PFSK-1 (cell line): Measurements from ENCODE around the gene DCAF8L2.

Experiments used
- FOXP2 ChIP-seq: optimal IDR thresholded peaks from 2 replicates; pipeline ENCODE3; 2011; ENCODE audit warnings: borderline replicate concordance, control low read depth, inconsistent platforms; ENCODE audit not compliant: insufficient read depth; ENCODE audit errors: extremely low read length, extremely low read depth
- POLR2AphosphoS5 ChIP-seq: IDR thresholded peaks from 2 replicates; pipeline ENCODE4 v1.6.1; 2012; ENCODE audit warnings: low read depth, mild to moderate bottlenecking, control low read depth, low read length, moderate library complexity
- SIN3A ChIP-seq: IDR thresholded peaks from 2 replicates; pipeline ENCODE4 v1.6.1; 2012; ENCODE audit warnings: mild to moderate bottlenecking, low read length, moderate library complexity, borderline replicate concordance; ENCODE audit not compliant: insufficient read depth
- TAF1 ChIP-seq: IDR thresholded peaks from 2 replicates; pipeline ENCODE4 v1.6.1; 2012; ENCODE audit warnings: low read length, control low read depth, borderline replicate concordance; ENCODE audit not compliant: insufficient read depth
- TF ChIP-seq, protein P1 (sequence below), 2 experiments: IDR thresholded peaks; 2 replicates each; pipeline versions ENCODE4 v1.6.1 to v1.8.0; 2011 to 2012; ENCODE audit warnings: low read depth in 2 of 2, low read length in 2 of 2, control low read depth in 1 of 2, inconsistent platforms in 1 of 2, mild to moderate bottlenecking in 1 of 2, moderate library complexity in 1 of 2; ENCODE audit not compliant: insufficient read depth in 1 of 2

Gene DCAF8L2

DNA sequence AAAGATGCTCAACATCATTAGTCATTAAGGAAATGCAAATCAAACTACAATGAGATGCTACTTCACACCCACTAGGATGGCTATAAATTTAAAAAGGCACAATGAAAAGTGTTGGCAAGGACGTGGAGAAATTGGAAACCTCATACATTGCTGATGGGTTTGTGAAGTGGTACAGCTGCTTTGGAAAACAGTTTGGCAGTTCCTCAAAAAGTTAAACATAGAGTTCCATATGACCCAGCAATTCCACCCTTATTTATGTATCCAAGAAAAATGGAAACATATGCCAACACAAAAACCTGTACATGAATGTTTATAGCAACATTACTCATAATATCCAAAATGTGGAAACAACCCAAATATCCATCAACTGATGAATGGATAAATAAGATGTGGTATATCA lies 116.4 kb downstream of the DCAF8L2 start:
- TF ChIP-seq, protein P1, sequence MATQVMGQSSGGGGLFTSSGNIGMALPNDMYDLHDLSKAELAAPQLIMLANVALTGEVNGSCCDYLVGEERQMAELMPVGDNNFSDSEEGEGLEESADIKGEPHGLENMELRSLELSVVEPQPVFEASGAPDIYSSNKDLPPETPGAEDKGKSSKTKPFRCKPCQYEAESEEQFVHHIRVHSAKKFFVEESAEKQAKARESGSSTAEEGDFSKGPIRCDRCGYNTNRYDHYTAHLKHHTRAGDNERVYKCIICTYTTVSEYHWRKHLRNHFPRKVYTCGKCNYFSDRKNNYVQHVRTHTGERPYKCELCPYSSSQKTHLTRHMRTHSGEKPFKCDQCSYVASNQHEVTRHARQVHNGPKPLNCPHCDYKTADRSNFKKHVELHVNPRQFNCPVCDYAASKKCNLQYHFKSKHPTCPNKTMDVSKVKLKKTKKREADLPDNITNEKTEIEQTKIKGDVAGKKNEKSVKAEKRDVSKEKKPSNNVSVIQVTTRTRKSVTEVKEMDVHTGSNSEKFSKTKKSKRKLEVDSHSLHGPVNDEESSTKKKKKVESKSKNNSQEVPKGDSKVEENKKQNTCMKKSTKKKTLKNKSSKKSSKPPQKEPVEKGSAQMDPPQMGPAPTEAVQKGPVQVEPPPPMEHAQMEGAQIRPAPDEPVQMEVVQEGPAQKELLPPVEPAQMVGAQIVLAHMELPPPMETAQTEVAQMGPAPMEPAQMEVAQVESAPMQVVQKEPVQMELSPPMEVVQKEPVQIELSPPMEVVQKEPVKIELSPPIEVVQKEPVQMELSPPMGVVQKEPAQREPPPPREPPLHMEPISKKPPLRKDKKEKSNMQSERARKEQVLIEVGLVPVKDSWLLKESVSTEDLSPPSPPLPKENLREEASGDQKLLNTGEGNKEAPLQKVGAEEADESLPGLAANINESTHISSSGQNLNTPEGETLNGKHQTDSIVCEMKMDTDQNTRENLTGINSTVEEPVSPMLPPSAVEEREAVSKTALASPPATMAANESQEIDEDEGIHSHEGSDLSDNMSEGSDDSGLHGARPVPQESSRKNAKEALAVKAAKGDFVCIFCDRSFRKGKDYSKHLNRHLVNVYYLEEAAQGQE (IDR thresholded peaks at IDR 0.05; ENCODE audit: insufficient read depth in 1 of 2, low read depth in 2 of 2, low read length in 2 of 2): no peak
- TF ChIP-seq SIN3A: no peak
- no peak for TF ChIP-seq TAF1
- TF ChIP-seq POLR2AphosphoS5: no peak
- TF ChIP-seq FOXP2: no peak

DNA sequence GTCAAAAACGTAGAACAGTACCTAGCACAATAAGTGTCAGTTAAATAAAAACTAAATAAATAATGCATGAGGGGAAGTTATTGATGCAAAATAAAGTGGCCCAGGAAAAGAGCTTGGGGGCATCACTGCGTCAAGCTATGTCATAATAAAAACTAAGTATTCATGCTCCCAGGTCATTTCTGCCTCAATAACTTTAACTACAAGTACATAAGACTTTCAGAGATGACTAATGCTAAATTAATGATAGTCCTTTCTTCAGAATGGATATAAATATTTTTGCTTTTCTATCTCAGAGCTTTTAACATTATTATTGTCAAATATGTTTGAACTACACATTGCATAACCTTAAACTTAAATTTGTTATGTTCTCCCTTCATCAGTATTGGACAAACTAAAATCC lies 125.5 kb downstream of the DCAF8L2 start:
- no peak for TF ChIP-seq TAF1
- no peak for TF ChIP-seq SIN3A
- TF ChIP-seq, protein P1 (IDR thresholded peaks at IDR 0.05; ENCODE audit: insufficient read depth in 1 of 2, low read depth in 2 of 2, low read length in 2 of 2): no peak
- no peak for TF ChIP-seq FOXP2
- TF ChIP-seq POLR2AphosphoS5: no peak

DNA sequence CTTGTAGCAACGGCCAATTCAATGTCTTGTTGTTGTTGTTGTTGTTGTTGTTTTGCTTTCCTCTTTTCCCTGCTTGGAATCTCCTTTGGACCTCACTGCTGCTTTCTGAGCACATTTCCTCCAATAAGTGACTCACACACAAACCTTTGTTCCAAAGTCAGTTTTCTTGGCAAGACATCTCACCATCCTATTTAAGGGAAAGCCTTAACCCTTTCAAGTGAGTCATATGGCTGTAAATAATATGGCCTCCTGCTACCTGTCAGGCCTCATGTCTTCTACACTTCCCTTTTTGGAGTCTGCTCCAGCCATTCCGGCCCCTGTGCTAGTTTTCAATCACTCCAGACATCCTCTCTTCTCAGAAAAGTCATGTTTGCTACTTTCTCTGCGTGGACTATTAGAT lies 138.1 kb downstream of the DCAF8L2 start:
- TF ChIP-seq POLR2AphosphoS5 (no peak), TAF1 (no peak), SIN3A (no peak), FOXP2 (no peak)
- TF ChIP-seq, protein P1 (IDR thresholded peaks at IDR 0.05; ENCODE audit: insufficient read depth in 1 of 2, low read depth in 2 of 2, low read length in 2 of 2): no peak

DNA sequence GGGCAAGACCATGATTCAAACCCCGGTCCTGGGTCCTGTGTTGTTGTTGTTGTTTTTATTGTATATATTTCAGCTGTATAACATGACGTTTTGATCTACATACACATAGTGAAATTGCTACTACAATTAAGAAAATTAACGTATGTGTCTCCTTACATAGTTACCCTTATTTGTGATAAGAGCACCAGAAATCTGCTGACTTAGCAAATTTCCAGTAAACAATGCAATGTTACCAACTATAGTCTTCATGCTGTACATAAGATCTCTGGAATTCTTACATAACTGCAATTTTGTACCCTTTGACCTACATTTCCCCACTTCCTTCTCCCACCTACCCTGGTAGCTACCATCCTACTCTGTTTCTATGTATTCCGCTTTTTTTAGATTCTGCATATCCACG lies 141.8 kb downstream of the DCAF8L2 start:
- TF ChIP-seq POLR2AphosphoS5: no peak
- TF ChIP-seq FOXP2: no peak
- no peak for TF ChIP-seq TAF1
- no peak for TF ChIP-seq SIN3A
- TF ChIP-seq, protein P1 (IDR thresholded peaks at IDR 0.05; ENCODE audit: insufficient read depth in 1 of 2, low read depth in 2 of 2, low read length in 2 of 2): no peak

DNA sequence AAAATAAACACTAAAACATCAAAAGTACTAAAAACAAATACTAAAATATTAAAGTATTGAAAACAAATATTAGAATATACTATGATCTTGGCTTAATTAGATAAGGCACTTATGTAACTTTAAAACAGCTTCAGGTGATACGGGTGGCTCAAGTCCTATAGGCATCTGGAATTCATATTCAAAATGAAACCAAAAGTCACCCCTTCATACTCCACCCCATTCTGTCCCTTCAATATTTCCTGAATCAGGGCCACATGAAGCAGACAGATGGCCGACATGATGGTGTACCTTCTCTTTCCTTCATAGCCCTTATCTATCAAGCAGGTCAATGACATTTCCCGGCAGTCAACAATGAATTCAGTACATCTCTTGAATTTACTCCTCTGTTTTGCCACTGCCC lies 145.8 kb downstream of the DCAF8L2 start:
- TF ChIP-seq, protein P1 (IDR thresholded peaks at IDR 0.05; ENCODE audit: insufficient read depth in 1 of 2, low read depth in 2 of 2, low read length in 2 of 2): no peak
- no peak for TF ChIP-seq POLR2AphosphoS5
- TF ChIP-seq FOXP2: no peak
- no peak for TF ChIP-seq TAF1
- TF ChIP-seq SIN3A: no peak
